Measurements from ENCODE around the gene PRDM4.

- TF ChIP-seq GATA2 (IDR thresholded peaks at IDR 0.05; ENCODE audit: low read depth, low read length) (no peak), GATA3 (IDR thresholded peaks at IDR 0.05; ENCODE audit: low read depth, low read length) (no peak)
Measured at GRCh38 chr12:107704041-107704440, 56.9 kb downstream of the PRDM4 start.

All from SH-SY5Y (cell line).